Measurements from ENCODE around the gene CRYBB3. TPM values are rescaled to one million over a fixed set of nuclear protein-coding genes. Genes with fewer than 3 reads are reported as not detected.

CRYBB3 gene
- total RNA-seq, 2 donors from 2014 or later = 0.97 TPM; not detected in 1

- WGBS, 2 experiments (ENCODE audit: insufficient coverage in 1 of 2, insufficient read length in 1 of 2) = 83 to 88% methylated on average over 14 of the region's 14 CpGs
- no peak for TF ChIP-seq CTCF (conservative IDR thresholded peaks at IDR 0.05)
- no peaks in the 10 kb centered on the region for H3K27me3 ChIP-seq (ENCODE audit: control insufficient read depth, insufficient read depth, low read length, poor library complexity, severe bottlenecking)
- Mint-ChIP-seq H3K4me1 (no peaks in the 10 kb centered on the region), H3K27me3 (ENCODE audit: insufficient read depth) (no peaks in the 10 kb centered on the region), H3K27ac (no peak overlapping the region), H3K4me3 (no peak overlapping the region), H3K36me3 (ENCODE audit: low read depth) (peaks cover 2% of the 10 kb centered on the region), H3K9me3 (no peaks in the 10 kb centered on the region)
- no peaks in the 10 kb centered on the region for H3K4me1 ChIP-seq (ENCODE audit: control insufficient read depth, insufficient read depth, low read length)
- H3K4me3 ChIP-seq (ENCODE audit: low read length) = no peak overlapping the region
- no peak overlapping the region for H3K9ac ChIP-seq (ENCODE audit: extremely low read depth, low read length, poor library complexity, severe bottlenecking)
- no peak for DNase-seq
- H3K27ac ChIP-seq (ENCODE audit: low read depth, low read length) = no peak overlapping the region
- H3K36me3 ChIP-seq (ENCODE audit: control insufficient read depth, insufficient read depth, low read length) = no peaks in the 10 kb centered on the region
- no peaks in the 10 kb centered on the region for H3K9me3 ChIP-seq (ENCODE audit: control insufficient read depth, low read length)
Measured at GRCh38 chr22:25161017-25161915, 38.4 kb upstream of the CRYBB3 start.

GRCh38 chr22:25161916-25162530 lies 37.6 kb upstream of the CRYBB3 start:
- H3K27me3 Mint-ChIP-seq (ENCODE audit: insufficient read depth) = no peaks in the 10 kb centered on the region
- DNase-seq = no peak
- no peaks in the 10 kb centered on the region for H3K36me3 ChIP-seq (ENCODE audit: control insufficient read depth, insufficient read depth, low read length)
- H3K4me3 ChIP-seq (ENCODE audit: low read length) = no peak overlapping the region
- H3K9me3 Mint-ChIP-seq = no peaks in the 10 kb centered on the region
- no peak overlapping the region for H3K9ac ChIP-seq (ENCODE audit: extremely low read depth, low read length, poor library complexity, severe bottlenecking)
- TF ChIP-seq CTCF (conservative IDR thresholded peaks at IDR 0.05) = no peak
- H3K27ac Mint-ChIP-seq = no peak overlapping the region
- H3K9me3 ChIP-seq (ENCODE audit: control insufficient read depth, low read length) = no peaks in the 10 kb centered on the region
- no peaks in the 10 kb centered on the region for H3K4me1 ChIP-seq (ENCODE audit: control insufficient read depth, insufficient read depth, low read length)
- H3K36me3 Mint-ChIP-seq (ENCODE audit: low read depth) = peaks cover 2% of the 10 kb centered on the region
- no peak overlapping the region for H3K27ac ChIP-seq (ENCODE audit: low read depth, low read length)
- WGBS, 2 experiments (ENCODE audit: insufficient coverage in 1 of 2, insufficient read length in 1 of 2) = 91 to 94% methylated on average over 6 of the region's 6 CpGs
- H3K4me3 Mint-ChIP-seq = no peak overlapping the region
- H3K27me3 ChIP-seq (ENCODE audit: control insufficient read depth, insufficient read depth, low read length, poor library complexity, severe bottlenecking) = no peaks in the 10 kb centered on the region
- peaks cover 2% of the 10 kb centered on the region for H3K4me1 Mint-ChIP-seq

GRCh38 chr22:25162561-25162960 lies 37.1 kb upstream of the CRYBB3 start:
- Histone ChIP-seq H3K9me3 (ENCODE audit: control insufficient read depth, low read length) (no peaks in the 10 kb centered on the region), H3K4me1 (ENCODE audit: control insufficient read depth, insufficient read depth, low read length) (no peaks in the 10 kb centered on the region), H3K9ac (ENCODE audit: extremely low read depth, low read length, poor library complexity, severe bottlenecking) (no peak overlapping the region), H3K36me3 (ENCODE audit: control insufficient read depth, insufficient read depth, low read length) (no peaks in the 10 kb centered on the region), H3K27ac (ENCODE audit: low read depth, low read length) (no peak overlapping the region), H3K4me3 (ENCODE audit: low read length) (no peak overlapping the region), H3K27me3 (ENCODE audit: control insufficient read depth, insufficient read depth, low read length, poor library complexity, severe bottlenecking) (no peaks in the 10 kb centered on the region)
- Mint-ChIP-seq H3K27ac (no peak overlapping the region), H3K36me3 (ENCODE audit: low read depth) (peaks cover under 1% of the 10 kb centered on the region), H3K27me3 (ENCODE audit: insufficient read depth) (no peaks in the 10 kb centered on the region), H3K4me1 (peaks cover 2% of the 10 kb centered on the region), H3K9me3 (no peaks in the 10 kb centered on the region), H3K4me3 (no peak overlapping the region)
- WGBS, 2 experiments (ENCODE audit: insufficient coverage in 1 of 2, insufficient read length in 1 of 2) = 86 to 92% methylated on average over 1 of the region's 1 CpG
- no peak for TF ChIP-seq CTCF (conservative IDR thresholded peaks at IDR 0.05)
- no peak for DNase-seq

Data from endodermal cell (in vitro differentiated cells).